B cell (primary cell): ENCODE results near the gene LRR1. TPM values are rescaled to one million over a fixed set of nuclear protein-coding genes. Genes with fewer than 3 reads are reported as not detected.

Experiments
- ATAC-seq: fragments of 200-7000 bp; cut with Tn5 transposase; one replicate; pipeline ENCODE4 v1.10.0; 2021; ENCODE audit warnings: low read depth, mild to moderate bottlenecking, moderate number of reproducible peaks, moderate library complexity
- CTCF ChIA-PET: fragments of 350-600 bp; sonication (Branson Sonifier 250); formaldehyde crosslinking; loops from one replicate; lab custom pipeline; 2021; ENCODE audit warnings: antibody characterized with exemption, inconsistent platforms; lab: Charles Lee
- POLR2A ChIA-PET: fragments of 350-600 bp; sonication (Branson Sonifier 250); formaldehyde crosslinking; loops from one replicate; lab custom pipeline; 2021; ENCODE audit warnings: antibody characterized with exemption; lab: Charles Lee
- DNase-seq: peaks from one replicate; pipeline ENCODE4 v3.0.0; 2013
- H2AFZ ChIP-seq: 2 replicates; pipeline ENCODE4 v1.6.1; 2012; ENCODE audit warnings: mild to moderate bottlenecking, low read depth, low read length; ENCODE audit not compliant: insufficient read depth, poor library complexity, severe bottlenecking
- H3K27ac ChIP-seq, 2 donors: 1 replicate in 1 of 2; 2 replicates in 1 of 2; pipeline ENCODE4 v1.5.1; 2012 to 2013; ENCODE audit warnings: low read length in 2 of 2, mild to moderate bottlenecking in 2 of 2, moderate library complexity in 1 of 2
- H3K27me3 ChIP-seq, 4 experiments: fragments of 200-600 bp in 1 of 4; sonication (generic) in 1 of 4; replicated peaks in 1 of 4; 1 replicate in 2 of 4; 2 replicates in 2 of 4; pipeline versions ENCODE4 v1.6.1 to v1.7.0; 2013 to 2016; ENCODE audit warnings: low read length in 3 of 4, mild to moderate bottlenecking in 2 of 4, mixed read lengths in 1 of 4, moderate library complexity in 1 of 4; ENCODE audit not compliant: insufficient read depth in 4 of 4, control insufficient read depth in 3 of 4; ENCODE audit errors: control extremely low read depth in 1 of 4
- H3K36me3 ChIP-seq, 2 experiments: replicated peaks in 1 of 2; 1 replicate in 1 of 2; 2 replicates in 1 of 2; pipeline versions ENCODE4 v1.6.1 to v1.7.1; 2013; ENCODE audit warnings: low read length in 1 of 2; ENCODE audit not compliant: insufficient read depth in 2 of 2, control insufficient read depth in 1 of 2; ENCODE audit errors: control extremely low read depth in 1 of 2, extremely low read depth in 1 of 2
- H3K4me1 ChIP-seq, 2 donors: fragments of 200-600 bp in 1 of 2; sonication (generic) in 1 of 2; 1 replicate in 1 of 2; 2 replicates in 1 of 2; pipeline versions ENCODE4 v1.5.1 to v1.6.1; 2013 to 2017; ENCODE audit warnings: low read length in 2 of 2; ENCODE audit not compliant: control insufficient read depth in 2 of 2, insufficient read depth in 2 of 2
- H3K4me2 ChIP-seq: replicated peaks from 2 replicates; pipeline ENCODE3; 2012; ENCODE audit warnings: mild to moderate bottlenecking, low read depth, low read length; ENCODE audit not compliant: poor library complexity, severe bottlenecking
- H3K4me3 ChIP-seq, 5 experiments: fragments of 200-600 bp in 1 of 5; sonication (generic) in 1 of 5; 1 replicate in 3 of 5; 2 replicates in 2 of 5; pipeline versions ENCODE4 v1.5.1 to v1.7.0; 2011 to 2016; ENCODE audit warnings: low read length in 4 of 5, mild to moderate bottlenecking in 4 of 5, low read depth in 2 of 5, control low read depth in 1 of 5, moderate library complexity in 1 of 5; ENCODE audit not compliant: insufficient read depth in 1 of 5; ENCODE audit errors: control extremely low read depth in 1 of 5, extremely low read depth in 1 of 5
- H3K79me2 ChIP-seq: fragments of 200-600 bp; sonication (generic); one replicate; pipeline ENCODE4 v1.6.0; 2016; ENCODE audit warnings: low read length; ENCODE audit not compliant: control insufficient read depth, insufficient read depth
- H3K9ac ChIP-seq: fragments of 200-600 bp; sonication (generic); 2 replicates; pipeline ENCODE4 v1.6.1; 2017; ENCODE audit warnings: mild to moderate bottlenecking, low read length, moderate library complexity
- H3K9me3 ChIP-seq, 3 donors: one replicate each; pipeline versions ENCODE4 v1.6.1 to v1.7.1; 2013; ENCODE audit warnings: low read length in 2 of 3; ENCODE audit not compliant: control insufficient read depth in 2 of 3, insufficient read depth in 1 of 3; ENCODE audit errors: control extremely low read depth in 1 of 3
- H4K20me1 ChIP-seq: 2 replicates; pipeline ENCODE4 v1.6.0; 2012; ENCODE audit warnings: mild to moderate bottlenecking, low read length; ENCODE audit not compliant: insufficient read depth, control insufficient read depth, poor library complexity, severe bottlenecking
- H3K27ac Mint-ChIP-seq: one replicate; pipeline ENCODE4 v1.8.0; 2021; ENCODE audit warnings: mixed read lengths
- H3K27me3 Mint-ChIP-seq: one replicate; pipeline ENCODE4 v1.8.0; 2021; ENCODE audit warnings: mixed read lengths
- H3K4me1 Mint-ChIP-seq: one replicate; pipeline ENCODE4 v1.8.0; 2021; ENCODE audit warnings: mixed read lengths
- H3K4me3 Mint-ChIP-seq: one replicate; pipeline ENCODE4 v1.8.0; 2021; ENCODE audit warnings: mixed read lengths
- H3K9me3 Mint-ChIP-seq: one replicate; pipeline ENCODE4 v1.8.0; 2022; ENCODE audit warnings: mixed read lengths; ENCODE audit not compliant: insufficient read depth
- EZH2 ChIP-seq: IDR thresholded peaks from 2 replicates; pipeline ENCODE4 v1.6.1; 2012; ENCODE audit warnings: borderline replicate concordance, low read depth, mild to moderate bottlenecking, moderate library complexity, low read length; ENCODE audit not compliant: insufficient read depth, poor library complexity, severe bottlenecking
- WGBS: methylation state at CpG from one replicate; pipeline ENCODE4 v1.1.5; 2013; ENCODE audit warnings: missing lambda C conversion rate; ENCODE audit not compliant: insufficient coverage; 5-methylcytosine and 5-hydroxymethylcytosine counted together
- intact Hi-C: fragments of 100-400 bp; cut with micrococcal nuclease; formaldehyde crosslinking; loops from one replicate; pipeline ENCODE4 v1.10.0; 2022
- polyA plus RNA-seq: library from polyadenylated mRNA; depleted of rRNA; stranded (reverse); fragments of >200 nt; gene quantifications from 2 replicates; pipeline ENCODE4 v1.2.3, GENCODE V29; 2012
- total RNA-seq, 2 donors: library from RNA; stranded (reverse); fragments of 120-200 nt in 1 of 2; gene quantifications; 1 replicate in 1 of 2; 2 replicates in 1 of 2; pipeline versions ENCODE4 v1.2.3 to v1.2.4, GENCODE V29; 2013 to 2022
- TF ChIP-seq, protein P1 (sequence below): fragments of 200-600 bp; IDR thresholded peaks from one replicate; pipeline ENCODE4 v1.8.0; 2022; ENCODE audit warnings: antibody characterized with exemption, mild to moderate bottlenecking

LRR1 gene
- total and polyA plus RNA-seq, 2 donors (not counting 1 experiment from before 2014, with no cell fraction given): 3.5 to 10.3 TPM

DNA sequence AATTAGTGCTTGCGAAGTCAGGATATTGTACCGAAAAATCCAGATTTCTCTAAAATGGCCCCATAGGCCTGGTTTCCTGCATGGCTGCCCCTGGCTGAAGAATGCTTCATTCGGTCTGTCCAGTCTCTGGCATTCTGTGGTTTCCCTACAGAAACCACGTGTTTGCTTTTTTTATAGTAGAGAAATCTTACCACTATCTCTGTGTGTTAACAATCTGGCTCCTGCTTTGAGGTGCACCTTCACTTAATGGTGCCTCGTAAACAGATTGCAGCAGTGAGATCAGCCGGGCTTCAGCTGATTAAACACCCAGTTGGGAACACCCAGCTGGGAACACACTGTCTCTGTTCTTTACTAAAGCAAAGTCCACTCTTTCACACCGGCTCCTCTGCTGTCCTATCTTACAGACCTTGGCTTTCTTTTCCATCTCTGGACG, 43.0 kb downstream of the LRR1 start:
- Histone ChIP-seq H2AFZ (no peak overlapping the region), H3K4me1 (peaks cover 7 to 16% of the 10 kb centered on the region in 2 donors), H4K20me1 (peaks cover 13% of the 10 kb centered on the region), H3K4me3 (no peak overlapping the region), H3K79me2 (peaks cover 81% of the 10 kb centered on the region), H3K27ac (peak overlapping the region in 1 of 2 donors; percentile 46), H3K36me3 (peaks cover 0 to 20% of the 10 kb centered on the region in 2 experiments), H3K9me3 (no peaks in the 10 kb centered on the region), H3K4me2 (peak overlapping the region; percentile 10), H3K27me3 (no peaks in the 10 kb centered on the region), H3K9ac (no peak overlapping the region)
- WGBS: 87% methylated on average over 6 of the region's 8 CpGs
- no peaks in the 10 kb centered on the region for H3K9me3 Mint-ChIP-seq
- no peak overlapping the region for H3K4me3 Mint-ChIP-seq
- ChIA-PET CTCF (interaction anchor here (1.1 kb wide), 1 partner anchor 46 kb away, joined by 3 read pairs; the partner anchor contains the start of gene POLE2), POLR2A (interaction anchor here (1.1 kb wide), 1 partner anchor 126 kb away, joined by 5 read pairs; the partner anchor contains the start of gene KLHDC2)
- no peak for TF ChIP-seq EZH2
- TF ChIP-seq, protein P1, sequence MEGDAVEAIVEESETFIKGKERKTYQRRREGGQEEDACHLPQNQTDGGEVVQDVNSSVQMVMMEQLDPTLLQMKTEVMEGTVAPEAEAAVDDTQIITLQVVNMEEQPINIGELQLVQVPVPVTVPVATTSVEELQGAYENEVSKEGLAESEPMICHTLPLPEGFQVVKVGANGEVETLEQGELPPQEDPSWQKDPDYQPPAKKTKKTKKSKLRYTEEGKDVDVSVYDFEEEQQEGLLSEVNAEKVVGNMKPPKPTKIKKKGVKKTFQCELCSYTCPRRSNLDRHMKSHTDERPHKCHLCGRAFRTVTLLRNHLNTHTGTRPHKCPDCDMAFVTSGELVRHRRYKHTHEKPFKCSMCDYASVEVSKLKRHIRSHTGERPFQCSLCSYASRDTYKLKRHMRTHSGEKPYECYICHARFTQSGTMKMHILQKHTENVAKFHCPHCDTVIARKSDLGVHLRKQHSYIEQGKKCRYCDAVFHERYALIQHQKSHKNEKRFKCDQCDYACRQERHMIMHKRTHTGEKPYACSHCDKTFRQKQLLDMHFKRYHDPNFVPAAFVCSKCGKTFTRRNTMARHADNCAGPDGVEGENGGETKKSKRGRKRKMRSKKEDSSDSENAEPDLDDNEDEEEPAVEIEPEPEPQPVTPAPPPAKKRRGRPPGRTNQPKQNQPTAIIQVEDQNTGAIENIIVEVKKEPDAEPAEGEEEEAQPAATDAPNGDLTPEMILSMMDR: no peak
- peak overlapping the region; percentile 2 for H3K27ac Mint-ChIP-seq
- no peaks in the 10 kb centered on the region for H3K27me3 Mint-ChIP-seq
- H3K4me1 Mint-ChIP-seq: peaks cover 45% of the 10 kb centered on the region
- no peak for DNase-seq
- intact Hi-C loops: no loop called here
- ATAC-seq: no peak

DNA sequence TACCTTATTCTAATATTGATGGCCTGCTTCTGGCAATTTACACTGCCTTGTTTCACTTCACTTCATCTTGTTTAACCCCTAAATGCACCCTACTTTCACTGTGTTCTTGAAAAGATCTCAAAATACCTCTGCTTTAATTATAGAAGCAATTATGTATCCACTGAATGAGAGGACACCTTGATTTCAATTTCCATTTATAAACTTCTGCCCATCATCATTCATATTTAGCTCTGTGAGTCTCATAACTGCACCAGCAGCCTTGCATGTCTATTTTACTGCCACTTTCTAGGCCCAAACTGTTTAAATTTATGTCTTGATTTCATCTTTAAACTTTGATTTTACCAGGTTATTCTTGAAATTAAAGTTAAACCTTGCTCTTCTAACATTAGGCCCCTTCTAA, 43.4 kb downstream of the LRR1 start:
- Mint-ChIP-seq H3K9me3 (no peaks in the 10 kb centered on the region), H3K4me1 (peaks cover 45% of the 10 kb centered on the region), H3K4me3 (no peak overlapping the region), H3K27ac (peak overlapping the region; percentile 2), H3K27me3 (no peaks in the 10 kb centered on the region)
- no peak overlapping the region for H2AFZ ChIP-seq
- H3K36me3 ChIP-seq: peaks cover 0 to 22% of the 10 kb centered on the region in 2 experiments
- H3K4me3 ChIP-seq: no peak overlapping the region
- no peak for ATAC-seq
- H3K4me2 ChIP-seq: peak overlapping the region; percentile 10
- H3K4me1 ChIP-seq: peaks cover 6 to 13% of the 10 kb centered on the region in 2 donors
- ChIA-PET POLR2A (no interaction called here), CTCF (interaction anchor here (1.1 kb wide), 1 partner anchor 46 kb away, joined by 3 read pairs; the partner anchor contains the start of gene POLE2)
- no peak for DNase-seq
- no peak for TF ChIP-seq EZH2
- TF ChIP-seq, protein P1: no peak
- peak overlapping the region in 1 of 2 donors; percentile 46 for H3K27ac ChIP-seq
- no peaks in the 10 kb centered on the region for H3K9me3 ChIP-seq
- H3K79me2 ChIP-seq: peaks cover 81% of the 10 kb centered on the region
- H3K9ac ChIP-seq: no peak overlapping the region
- peaks cover 10% of the 10 kb centered on the region for H4K20me1 ChIP-seq
- intact Hi-C loops: no loop called here
- no peaks in the 10 kb centered on the region for H3K27me3 ChIP-seq
